Measurements from ENCODE around the gene BABAM1.

The BABAM1 gene

GRCh38 chr19:17325133-17325532 lies 57.9 kb downstream of the BABAM1 start:
- no peak for DNase-seq

- DNase-seq: no peak
Measured at GRCh38 chr19:17325881-17326594, 58.8 kb downstream of the BABAM1 start.

DNA sequence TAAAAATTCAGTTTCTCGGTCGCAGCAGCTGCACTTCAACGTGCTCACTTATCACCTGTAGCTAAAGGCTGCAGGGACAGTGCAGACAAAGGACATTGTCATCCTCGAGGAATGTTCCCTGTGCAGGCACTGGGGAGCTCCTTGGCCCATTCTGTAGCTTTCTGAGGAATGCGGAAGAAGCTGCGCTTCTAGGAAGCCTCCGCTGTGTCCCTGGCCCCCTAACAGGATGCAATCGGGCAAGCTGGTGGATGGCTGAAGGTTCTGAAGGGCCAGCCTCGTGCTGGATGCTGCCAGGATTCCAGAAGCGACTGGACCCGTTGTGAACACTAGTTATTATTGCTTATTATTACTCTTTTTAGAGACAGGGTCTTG lies 59.3 kb downstream of the BABAM1 start:
- DNase-seq: no peak

DNA sequence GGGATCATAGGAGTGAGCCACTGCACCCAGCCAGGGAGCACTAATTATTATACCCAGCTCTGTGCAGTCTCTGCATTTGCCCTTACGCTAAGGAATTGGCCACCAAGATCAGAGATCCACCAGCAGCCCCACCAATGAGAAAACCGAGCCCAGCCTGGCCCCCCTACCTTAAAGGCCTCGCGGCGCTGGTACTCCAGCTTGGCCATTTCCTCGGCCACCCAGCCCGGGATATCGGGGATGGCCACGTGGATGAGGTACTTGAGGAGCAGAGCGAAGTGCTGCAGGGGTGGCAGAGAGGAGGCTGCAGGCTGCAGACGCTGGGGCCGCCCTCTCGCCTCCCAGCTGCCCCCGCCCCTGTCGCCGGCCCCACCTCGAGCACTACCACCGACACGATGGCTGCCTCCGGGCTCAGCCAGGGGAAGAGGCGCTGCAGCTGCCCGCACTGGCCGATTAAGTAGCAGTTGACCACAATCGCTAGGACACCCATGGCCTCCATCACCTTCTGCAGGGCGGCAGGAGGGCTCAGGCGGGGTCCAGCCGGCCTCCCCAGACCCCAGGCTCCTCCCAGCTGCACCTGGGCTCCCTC lies 59.9 kb downstream of the BABAM1 start:
- DNase-seq: no peak

GRCh38 chr19:17327654-17328516 lies 60.6 kb downstream of the BABAM1 start:
- DNase-seq: no peak

Measured in NCI-H2171 (cell line).